GM23248 (cell line): ENCODE results near the gene INPP5A. TPM values are rescaled to one million over a fixed set of nuclear protein-coding genes. Genes with fewer than 3 reads are reported as not detected.

ENCODE experiments used
- DNase-seq: peaks from one replicate; pipeline ENCODE4 v3.0.0-alpha.2; 2015
- H2AFZ ChIP-seq: fragments of 200-600 bp; sonication (generic); 2 replicates; pipeline ENCODE4 v1.6.1; 2016; ENCODE audit warnings: antibody characterized with exemption
- H3F3A ChIP-seq: fragments of 200-600 bp; sonication (generic); 2 replicates; pipeline ENCODE4 v1.6.1; 2016; ENCODE audit warnings: mild to moderate bottlenecking, antibody characterized with exemption, mixed run types; ENCODE audit not compliant: insufficient read depth
- H3K27ac ChIP-seq: fragments of 200-600 bp; sonication (generic); 2 replicates; pipeline ENCODE4 v1.5.1; 2016; ENCODE audit warnings: mild to moderate bottlenecking
- H3K27me3 ChIP-seq: fragments of 200-600 bp; sonication (generic); replicated peaks from 2 replicates; pipeline ENCODE4 v1.6.1; 2016; ENCODE audit warnings: mild to moderate bottlenecking; ENCODE audit not compliant: insufficient read depth
- H3K36me3 ChIP-seq: fragments of 200-600 bp; sonication (generic); 2 replicates; pipeline ENCODE4 v1.6.1; 2016; ENCODE audit warnings: low read depth, mild to moderate bottlenecking
- H3K4me1 ChIP-seq: fragments of 200-600 bp; sonication (generic); 2 replicates; pipeline ENCODE4 v1.6.1; 2016; ENCODE audit warnings: mild to moderate bottlenecking; ENCODE audit not compliant: insufficient read depth
- H3K4me2 ChIP-seq: fragments of 200-600 bp; sonication (generic); one replicate; pipeline ENCODE4 v1.6.1; 2016; ENCODE audit warnings: mild to moderate bottlenecking; ENCODE audit not compliant: unreplicated experiment
- H3K4me3 ChIP-seq: fragments of 200-600 bp; sonication (generic); 2 replicates; pipeline ENCODE4 v1.5.1; 2016; ENCODE audit warnings: mild to moderate bottlenecking
- H3K79me2 ChIP-seq: fragments of 200-600 bp; sonication (generic); 2 replicates; pipeline ENCODE4 v1.6.1; 2016; ENCODE audit warnings: mild to moderate bottlenecking; ENCODE audit not compliant: insufficient read depth
- H3K9ac ChIP-seq: fragments of 200-600 bp; sonication (generic); 2 replicates; pipeline ENCODE4 v1.6.1; 2016; ENCODE audit warnings: mild to moderate bottlenecking
- H3K9me2 ChIP-seq: fragments of 200-600 bp; sonication (generic); 2 replicates; pipeline ENCODE4 v1.6.1; 2016; ENCODE audit warnings: mixed run types, mild to moderate bottlenecking, moderate library complexity; ENCODE audit not compliant: insufficient read depth
- H3K9me3 ChIP-seq: fragments of 200-600 bp; sonication (generic); one replicate; pipeline ENCODE4 v1.6.1; 2017; ENCODE audit warnings: low read depth
- H4K20me1 ChIP-seq: fragments of 200-600 bp; sonication (generic); 2 replicates; pipeline ENCODE4 v1.6.0; 2016; ENCODE audit not compliant: insufficient read depth
- EZH2 ChIP-seq: fragments of 200-600 bp; sonication (generic); IDR thresholded peaks from 2 replicates; pipeline ENCODE4 v1.6.1; 2018; ENCODE audit warnings: antibody characterized with exemption, mild to moderate bottlenecking; ENCODE audit not compliant: insufficient read depth, poor library complexity, severe bottlenecking
- EZH2phosphoT487 ChIP-seq: fragments of 200-600 bp; sonication (generic); IDR thresholded peaks from 2 replicates; pipeline ENCODE4 v1.6.1; 2018; ENCODE audit warnings: antibody characterized with exemption, moderate library complexity, mild to moderate bottlenecking, low read depth; ENCODE audit not compliant: insufficient read depth
- WGBS, 2 experiments: methylation state at CpG; one replicate each; pipeline ENCODE4 v1.1.6; 2015 to 2017; ENCODE audit warnings: low lambda C conversion rate in 2 of 2, low coverage in 1 of 2; ENCODE audit errors: missing lambda C conversion rate in 2 of 2; 5-methylcytosine and 5-hydroxymethylcytosine counted together
- in situ Hi-C: fragments of 300-500 bp; cut with MboI; formaldehyde crosslinking; loops from 2 replicates; pipeline ENCODE4 v1.15.0; 2020
- polyA plus RNA-seq: library from polyadenylated mRNA; unstranded; fragments of >200 nt; fragmentation: Nextera tagmentation; extraction: Ambion mirVana; gene quantifications from 2 replicates; pipeline ENCODE4 v1.2.1, GENCODE V29; 2016
- total RNA-seq: library from RNA; depleted of rRNA; stranded (reverse); fragments of >200 nt; shearing (Covaris generic); gene quantifications from 2 replicates; pipeline ENCODE4 v1.2.3, GENCODE V29; 2014

The INPP5A gene
- total and polyA plus RNA-seq, 2 experiments from 2014 or later: 2.3 to 35.2 TPM

GRCh38 chr10:132715776-132716680 lies 178.4 kb downstream of the INPP5A start:
- H3K9ac ChIP-seq: no peak overlapping the region
- no peak overlapping the region for H3K27ac ChIP-seq
- H3K4me3 ChIP-seq: no peak overlapping the region
- H3K79me2 ChIP-seq: no peaks in the 10 kb centered on the region
- no peaks in the 10 kb centered on the region for H3K36me3 ChIP-seq
- no peak for TF ChIP-seq EZH2phosphoT487
- TF ChIP-seq EZH2: no peak
- 85 to 87% methylated on average over 48 of the region's 48 CpGs for WGBS, 2 experiments
- no peak overlapping the region for H2AFZ ChIP-seq
- H4K20me1 ChIP-seq: no peaks in the 10 kb centered on the region
- DNase-seq: no peak
- H3K27me3 ChIP-seq: no peaks in the 10 kb centered on the region
- in situ Hi-C loops: no loop called here
- H3K9me2 ChIP-seq: no peaks in the 10 kb centered on the region
- H3K4me1 ChIP-seq: no peaks in the 10 kb centered on the region
- no peaks in the 10 kb centered on the region for H3K9me3 ChIP-seq
- H3K4me2 ChIP-seq: no peak overlapping the region
- no peaks in the 10 kb centered on the region for H3F3A ChIP-seq

- Histone ChIP-seq H3K9ac (no peak overlapping the region), H3K79me2 (no peaks in the 10 kb centered on the region), H3K27me3 (no peaks in the 10 kb centered on the region), H3K4me3 (no peak overlapping the region), H3K27ac (no peak overlapping the region), H3F3A (no peaks in the 10 kb centered on the region), H3K4me1 (no peaks in the 10 kb centered on the region), H4K20me1 (no peaks in the 10 kb centered on the region), H2AFZ (no peak overlapping the region), H3K9me2 (no peaks in the 10 kb centered on the region), H3K36me3 (no peaks in the 10 kb centered on the region), H3K4me2 (no peak overlapping the region), H3K9me3 (no peaks in the 10 kb centered on the region)
- no peak for DNase-seq
- TF ChIP-seq EZH2phosphoT487 (no peak), EZH2 (no peak)
- 93 to 99% methylated on average over 17 to 27 of the region's 27 CpGs for WGBS, 2 experiments
- in situ Hi-C loops: no loop called here
Measured at GRCh38 chr10:132716691-132717490, 179.3 kb downstream of the INPP5A start.

DNA sequence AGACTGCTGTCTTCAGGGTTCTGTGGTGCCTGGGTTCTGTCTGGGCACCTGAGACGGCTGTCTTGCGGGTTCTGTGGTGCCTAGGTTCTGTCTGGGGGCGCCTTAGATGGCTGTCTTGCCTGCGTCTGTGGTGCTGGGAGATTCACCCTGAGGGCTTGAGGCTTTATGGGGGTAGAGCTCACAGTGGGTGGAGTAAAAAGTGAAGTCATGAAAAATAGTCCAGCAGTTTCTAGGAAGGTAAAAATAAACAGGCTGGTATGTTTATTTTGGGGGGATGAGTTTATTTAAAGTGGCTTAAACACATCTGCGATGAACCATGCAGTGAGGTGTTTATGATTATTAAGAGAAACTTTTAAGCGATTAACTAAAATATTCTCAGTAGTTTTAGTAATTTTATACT lies 184.1 kb downstream of the INPP5A start:
- no peaks in the 10 kb centered on the region for H3F3A ChIP-seq
- 86 to 87% methylated on average over 6 of the region's 6 CpGs for WGBS, 2 experiments
- no peaks in the 10 kb centered on the region for H3K27me3 ChIP-seq
- H3K4me3 ChIP-seq: no peak overlapping the region
- H3K79me2 ChIP-seq: no peaks in the 10 kb centered on the region
- H3K9me3 ChIP-seq: no peaks in the 10 kb centered on the region
- in situ Hi-C loops: no loop called here
- H3K27ac ChIP-seq: no peak overlapping the region
- no peaks in the 10 kb centered on the region for H3K9me2 ChIP-seq
- no peaks in the 10 kb centered on the region for H3K36me3 ChIP-seq
- no peak for DNase-seq
- TF ChIP-seq EZH2phosphoT487 (no peak), EZH2 (no peak)
- no peaks in the 10 kb centered on the region for H3K4me1 ChIP-seq
- no peak overlapping the region for H3K4me2 ChIP-seq
- no peak overlapping the region for H2AFZ ChIP-seq
- no peaks in the 10 kb centered on the region for H4K20me1 ChIP-seq
- no peak overlapping the region for H3K9ac ChIP-seq

- no peak for DNase-seq
- no peak overlapping the region for H2AFZ ChIP-seq
- H3K27me3 ChIP-seq: no peaks in the 10 kb centered on the region
- TF ChIP-seq EZH2phosphoT487 (no peak), EZH2 (no peak)
- H3K4me2 ChIP-seq: no peak overlapping the region
- H3K79me2 ChIP-seq: no peaks in the 10 kb centered on the region
- no peak overlapping the region for H3K4me3 ChIP-seq
- H3K9me3 ChIP-seq: no peaks in the 10 kb centered on the region
- H3K36me3 ChIP-seq: no peaks in the 10 kb centered on the region
- H3K9ac ChIP-seq: no peak overlapping the region
- 85 to 86% methylated on average over 48 of the region's 48 CpGs for WGBS, 2 experiments
- H3K9me2 ChIP-seq: no peaks in the 10 kb centered on the region
- H4K20me1 ChIP-seq: no peaks in the 10 kb centered on the region
- no peaks in the 10 kb centered on the region for H3K4me1 ChIP-seq
- H3F3A ChIP-seq: no peaks in the 10 kb centered on the region
- in situ Hi-C loops: no loop called here
- H3K27ac ChIP-seq: no peak overlapping the region
Measured at GRCh38 chr10:132722394-132723329, 185.1 kb downstream of the INPP5A start.
